GM12892 (cell line): ENCODE measurements around the gene ENAH.

Experiments used
- POLR2A ChIP-seq: IDR thresholded peaks from 2 replicates; pipeline ENCODE4 v1.6.1; 2011; ENCODE audit warnings: low read depth, low read length, control low read depth
- POLR2AphosphoS5 ChIP-seq: IDR thresholded peaks from 2 replicates; pipeline ENCODE4 v1.6.1; 2011; ENCODE audit warnings: low read depth, low read length, control low read depth
- TAF1 ChIP-seq: IDR thresholded peaks from 2 replicates; pipeline ENCODE4 v1.6.1; 2011; ENCODE audit warnings: low read depth, mild to moderate bottlenecking, control low read depth, low read length, borderline replicate concordance

DNA sequence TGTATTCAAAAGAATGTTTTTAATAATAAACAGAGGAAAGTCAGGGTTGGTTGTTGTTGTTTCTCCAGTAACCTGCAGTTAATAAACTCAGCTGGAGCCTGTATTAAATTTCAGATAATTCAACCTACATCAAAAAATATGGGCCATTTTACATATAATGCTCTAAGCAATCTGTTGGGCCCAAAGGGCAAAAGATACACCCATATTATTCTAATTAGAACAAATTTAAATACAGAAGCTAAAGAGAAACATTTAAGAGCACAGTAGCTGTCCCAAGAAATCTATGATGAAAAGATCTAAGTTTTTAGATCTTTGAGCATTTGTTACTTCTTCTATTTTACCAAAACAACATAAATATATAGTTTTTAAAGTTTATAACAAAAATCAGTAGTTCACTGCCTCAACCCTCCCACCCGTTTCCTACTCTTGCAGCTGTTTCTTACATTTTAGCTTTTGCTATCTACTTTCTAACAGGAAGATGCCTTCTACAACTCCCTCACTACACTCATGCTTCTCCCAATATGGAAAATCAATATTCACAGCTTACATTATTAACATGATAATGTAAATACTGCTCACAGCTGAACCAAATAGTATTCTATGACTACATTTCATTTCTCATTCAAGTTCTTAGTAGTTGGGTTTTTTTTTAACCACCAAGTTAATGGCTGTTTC lies 130.2 kb downstream of the ENAH start:
- TF ChIP-seq POLR2AphosphoS5: no peak
- no peak for TF ChIP-seq POLR2A
- TF ChIP-seq TAF1: no peak
